HepG2 (cell line): ENCODE results near the gene DPM1. TPM values are rescaled to one million over a fixed set of nuclear protein-coding genes. Genes with fewer than 3 reads are reported as not detected.
A peak's percentile ranks its signal among the peaks of the same experiment; 100 is the strongest.

Experiments used
- BRCA1 ChIP-seq: sonication (generic); formaldehyde crosslinking; IDR thresholded peaks from 2 replicates; pipeline ENCODE4 v1.4.0; 2020; ENCODE audit warnings: missing genetic modification reagents
- CEBPB ChIP-seq: IDR thresholded peaks from 2 replicates; pipeline ENCODE4 v1.6.1; 2011; ENCODE audit warnings: low read depth, low read length, improper control_type of control experiment, borderline replicate concordance
- FOXK1 ChIP-seq: sonication (generic); formaldehyde crosslinking; IDR thresholded peaks from 2 replicates; pipeline ENCODE4 v1.4.0; 2020; ENCODE audit warnings: low read depth, missing genetic modification reagents, borderline replicate concordance
- NFATC3 ChIP-seq: sonication (generic); formaldehyde crosslinking; IDR thresholded peaks from 2 replicates; pipeline ENCODE4 v1.5.1; 2020; ENCODE audit warnings: mild to moderate bottlenecking, missing genetic modification reagents
- NR2F2 ChIP-seq: IDR thresholded peaks from 2 replicates; pipeline ENCODE4 v1.6.1; 2012; ENCODE audit warnings: low read depth, inconsistent platforms, borderline replicate concordance
- RNF2 ChIP-seq: fragments of 450-650 bp; conservative IDR thresholded peaks from 2 replicates; pipeline ENCODE4 v1.6.1; 2016; ENCODE audit warnings: low read depth
- SRSF9 ChIP-seq: fragments of 200-400 bp; formaldehyde crosslinking; IDR thresholded peaks from 2 replicates; pipeline ENCODE4 v1.6.1; 2018; ENCODE audit warnings: borderline replicate concordance, mild to moderate bottlenecking, low read depth, low read length; ENCODE audit not compliant: insufficient read depth, poor library complexity, severe bottlenecking
- TCF7L2 ChIP-seq: IDR thresholded peaks from 2 replicates; pipeline ENCODE4 v1.6.1; 2011; ENCODE audit warnings: mild to moderate bottlenecking, low read depth, low read length, moderate library complexity
- TGIF2 ChIP-seq: IDR thresholded peaks from 2 replicates; pipeline ENCODE4 v1.6.1; 2016; ENCODE audit warnings: control low read depth, missing compliant biosample characterization
- ZNF234 ChIP-seq: sonication (generic); formaldehyde crosslinking; conservative IDR thresholded peaks from 2 replicates; pipeline ENCODE4 v1.5.1; 2020; ENCODE audit warnings: mild to moderate bottlenecking, missing genetic modification reagents
- ZNF34 ChIP-seq: sonication (generic); formaldehyde crosslinking; IDR thresholded peaks from 2 replicates; pipeline ENCODE4 v1.4.0; 2020; ENCODE audit warnings: mild to moderate bottlenecking, missing genetic modification reagents, borderline replicate concordance
- ZNF484 ChIP-seq: sonication (generic); formaldehyde crosslinking; IDR thresholded peaks from 2 replicates; pipeline ENCODE4 v1.5.1; 2020; ENCODE audit warnings: mild to moderate bottlenecking, low read depth, missing genetic modification reagents, borderline replicate concordance
- ZSCAN12 ChIP-seq: sonication (generic); formaldehyde crosslinking; IDR thresholded peaks from 2 replicates; pipeline ENCODE4 v1.9.0; 2021; ENCODE audit warnings: mild to moderate bottlenecking, missing genetic modification reagents
- polyA plus RNA-seq, 8 experiments: library from polyadenylated mRNA; depleted of rRNA in 3 of 8; stranded (reverse) in 7 of 8; unstranded in 1 of 8; fragments of >200 nt; fragmentation: Illumina TruSeq in 4 of 8; extraction: Trizol in 4 of 8; gene quantifications; 2 replicates each; pipeline versions ENCODE4 v1.2.1 to v1.2.3, GENCODE V29; 2011 to 2016; ENCODE audit warnings: low read depth in 4 of 8, missing spikeins in 1 of 8, mixed read lengths in 1 of 8; ENCODE audit not compliant: insufficient read depth in 1 of 8
- total RNA-seq, 5 experiments: library from RNA; depleted of rRNA; stranded (reverse); fragments of >200 nt; fragmentation: Illumina TruSeq; extraction: Trizol; gene quantifications; 2 replicates each; pipeline ENCODE4 v1.2.3, GENCODE V29; 2016; ENCODE audit warnings: low read depth in 1 of 5
- TF ChIP-seq, protein P1 (sequence below): IDR thresholded peaks from 2 replicates; pipeline ENCODE4 v1.6.1; 2016; ENCODE audit warnings: low read depth, borderline replicate concordance
- TF ChIP-seq, protein P2 (sequence below): sonication (generic); formaldehyde crosslinking; IDR thresholded peaks from 2 replicates; pipeline ENCODE4 v1.8.0; 2022; ENCODE audit warnings: mild to moderate bottlenecking, missing genetic modification reagents, borderline replicate concordance
- TF ChIP-seq, protein P3 (sequence below): sonication (generic); formaldehyde crosslinking; IDR thresholded peaks from 2 replicates; pipeline ENCODE4 v1.4.0; 2020; ENCODE audit warnings: mild to moderate bottlenecking, missing genetic modification reagents
- TF ChIP-seq, protein P4 (sequence below): fragments of 450-650 bp; IDR thresholded peaks from 2 replicates; pipeline ENCODE4 v1.6.1; 2017; ENCODE audit warnings: mild to moderate bottlenecking
- TF ChIP-seq, protein P5 (sequence below), 2 experiments: fragments of 450-650 bp in 1 of 2; sonication (generic) in 1 of 2; formaldehyde crosslinking; IDR thresholded peaks; 2 replicates each; pipeline versions ENCODE4 v1.5.0 to v1.8.0; 2020 to 2022; ENCODE audit warnings: mild to moderate bottlenecking in 1 of 2, missing genetic modification reagents in 1 of 2

Gene DPM1
- total and polyA plus RNA-seq, 2 of the 13 experiments (the other 11 are each of a cell fraction or from before 2014, with no cell fraction given): 83.2 to 161 TPM

DNA sequence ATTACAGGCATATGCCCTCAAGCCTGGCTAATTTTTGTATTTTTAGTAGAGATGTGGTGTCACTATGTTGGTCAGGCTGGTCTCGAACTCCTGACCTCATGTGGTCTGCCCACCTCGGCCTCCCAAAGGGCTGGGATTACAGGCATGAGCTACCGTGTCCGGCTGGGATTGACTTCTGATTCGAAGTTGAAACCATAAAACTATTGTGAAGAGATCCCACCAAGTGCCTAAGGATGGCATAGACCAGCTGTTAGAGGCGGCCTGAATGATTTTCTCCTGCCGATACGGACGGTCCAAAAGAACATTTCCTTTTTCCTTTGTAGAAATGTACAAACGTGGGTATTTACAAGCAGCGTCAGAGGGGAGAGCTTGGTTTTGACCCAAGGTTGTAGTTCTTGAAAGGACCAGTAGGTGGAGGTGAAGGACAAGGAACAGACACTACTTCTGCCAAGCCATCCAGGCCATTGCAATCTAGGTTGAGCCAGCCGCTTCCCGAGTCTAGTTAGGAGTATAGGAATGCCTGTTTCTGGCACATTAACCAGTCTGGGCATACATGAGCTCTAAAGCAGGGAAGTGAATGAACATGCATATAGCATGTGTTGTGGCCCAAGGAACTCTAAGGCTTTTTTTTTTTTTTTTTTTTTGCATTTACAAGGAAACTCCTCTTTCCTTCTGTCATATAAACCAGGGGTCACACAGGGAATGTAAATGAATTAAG, 29.3 kb upstream of the DPM1 start (continued):
- TF ChIP-seq SRSF9 (no peak), ZNF484 (CRISPR knock-in tag) (no peak), BRCA1 (CRISPR knock-in tag) (no peak), NFATC3 (CRISPR knock-in tag) (no peak), NR2F2 (no peak), ZNF34 (no peak), FOXK1 (peak; percentile 50; the same call in 1 of the 2 replicates), CEBPB (no peak), TCF7L2 (no peak), TGIF2 (CRISPR knock-in tag) (no peak), ZNF234 (CRISPR knock-in tag) (no peak), RNF2 (0 out of 2 replicates have a peak, but pooled peaks have one; percentile 31), ZSCAN12 (CRISPR knock-in tag) (no peak)
- TF ChIP-seq, protein P1, sequence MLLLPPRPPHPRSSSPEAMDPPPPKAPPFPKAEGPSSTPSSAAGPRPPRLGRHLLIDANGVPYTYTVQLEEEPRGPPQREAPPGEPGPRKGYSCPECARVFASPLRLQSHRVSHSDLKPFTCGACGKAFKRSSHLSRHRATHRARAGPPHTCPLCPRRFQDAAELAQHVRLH (CRISPR knock-in tag): no peak
- TF ChIP-seq, protein P2, sequence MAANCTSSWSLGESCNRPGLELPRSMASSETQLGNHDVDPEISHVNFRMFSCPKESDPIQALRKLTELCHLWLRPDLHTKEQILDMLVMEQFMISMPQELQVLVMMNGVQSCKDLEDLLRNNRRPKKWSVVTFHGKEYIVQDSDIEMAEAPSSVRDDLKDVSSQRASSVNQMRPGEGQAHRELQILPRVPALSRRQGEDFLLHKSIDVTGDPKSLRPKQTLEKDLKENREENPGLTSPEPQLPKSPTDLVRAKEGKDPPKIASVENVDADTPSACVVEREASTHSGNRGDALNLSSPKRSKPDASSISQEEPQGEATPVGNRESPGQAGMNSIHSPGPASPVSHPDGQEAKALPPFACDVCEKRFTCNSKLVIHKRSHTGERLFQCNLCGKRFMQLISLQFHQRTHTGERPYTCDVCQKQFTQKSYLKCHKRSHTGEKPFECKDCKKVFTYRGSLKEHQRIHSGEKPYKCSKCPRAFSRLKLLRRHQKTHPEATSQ (CRISPR knock-in tag): no peak
- TF ChIP-seq, protein P3, sequence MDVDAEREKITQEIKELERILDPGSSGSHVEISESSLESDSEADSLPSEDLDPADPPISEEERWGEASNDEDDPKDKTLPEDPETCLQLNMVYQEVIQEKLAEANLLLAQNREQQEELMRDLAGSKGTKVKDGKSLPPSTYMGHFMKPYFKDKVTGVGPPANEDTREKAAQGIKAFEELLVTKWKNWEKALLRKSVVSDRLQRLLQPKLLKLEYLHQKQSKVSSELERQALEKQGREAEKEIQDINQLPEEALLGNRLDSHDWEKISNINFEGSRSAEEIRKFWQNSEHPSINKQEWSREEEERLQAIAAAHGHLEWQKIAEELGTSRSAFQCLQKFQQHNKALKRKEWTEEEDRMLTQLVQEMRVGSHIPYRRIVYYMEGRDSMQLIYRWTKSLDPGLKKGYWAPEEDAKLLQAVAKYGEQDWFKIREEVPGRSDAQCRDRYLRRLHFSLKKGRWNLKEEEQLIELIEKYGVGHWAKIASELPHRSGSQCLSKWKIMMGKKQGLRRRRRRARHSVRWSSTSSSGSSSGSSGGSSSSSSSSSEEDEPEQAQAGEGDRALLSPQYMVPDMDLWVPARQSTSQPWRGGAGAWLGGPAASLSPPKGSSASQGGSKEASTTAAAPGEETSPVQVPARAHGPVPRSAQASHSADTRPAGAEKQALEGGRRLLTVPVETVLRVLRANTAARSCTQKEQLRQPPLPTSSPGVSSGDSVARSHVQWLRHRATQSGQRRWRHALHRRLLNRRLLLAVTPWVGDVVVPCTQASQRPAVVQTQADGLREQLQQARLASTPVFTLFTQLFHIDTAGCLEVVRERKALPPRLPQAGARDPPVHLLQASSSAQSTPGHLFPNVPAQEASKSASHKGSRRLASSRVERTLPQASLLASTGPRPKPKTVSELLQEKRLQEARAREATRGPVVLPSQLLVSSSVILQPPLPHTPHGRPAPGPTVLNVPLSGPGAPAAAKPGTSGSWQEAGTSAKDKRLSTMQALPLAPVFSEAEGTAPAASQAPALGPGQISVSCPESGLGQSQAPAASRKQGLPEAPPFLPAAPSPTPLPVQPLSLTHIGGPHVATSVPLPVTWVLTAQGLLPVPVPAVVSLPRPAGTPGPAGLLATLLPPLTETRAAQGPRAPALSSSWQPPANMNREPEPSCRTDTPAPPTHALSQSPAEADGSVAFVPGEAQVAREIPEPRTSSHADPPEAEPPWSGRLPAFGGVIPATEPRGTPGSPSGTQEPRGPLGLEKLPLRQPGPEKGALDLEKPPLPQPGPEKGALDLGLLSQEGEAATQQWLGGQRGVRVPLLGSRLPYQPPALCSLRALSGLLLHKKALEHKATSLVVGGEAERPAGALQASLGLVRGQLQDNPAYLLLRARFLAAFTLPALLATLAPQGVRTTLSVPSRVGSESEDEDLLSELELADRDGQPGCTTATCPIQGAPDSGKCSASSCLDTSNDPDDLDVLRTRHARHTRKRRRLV: no peak
- TF ChIP-seq, protein P4, sequence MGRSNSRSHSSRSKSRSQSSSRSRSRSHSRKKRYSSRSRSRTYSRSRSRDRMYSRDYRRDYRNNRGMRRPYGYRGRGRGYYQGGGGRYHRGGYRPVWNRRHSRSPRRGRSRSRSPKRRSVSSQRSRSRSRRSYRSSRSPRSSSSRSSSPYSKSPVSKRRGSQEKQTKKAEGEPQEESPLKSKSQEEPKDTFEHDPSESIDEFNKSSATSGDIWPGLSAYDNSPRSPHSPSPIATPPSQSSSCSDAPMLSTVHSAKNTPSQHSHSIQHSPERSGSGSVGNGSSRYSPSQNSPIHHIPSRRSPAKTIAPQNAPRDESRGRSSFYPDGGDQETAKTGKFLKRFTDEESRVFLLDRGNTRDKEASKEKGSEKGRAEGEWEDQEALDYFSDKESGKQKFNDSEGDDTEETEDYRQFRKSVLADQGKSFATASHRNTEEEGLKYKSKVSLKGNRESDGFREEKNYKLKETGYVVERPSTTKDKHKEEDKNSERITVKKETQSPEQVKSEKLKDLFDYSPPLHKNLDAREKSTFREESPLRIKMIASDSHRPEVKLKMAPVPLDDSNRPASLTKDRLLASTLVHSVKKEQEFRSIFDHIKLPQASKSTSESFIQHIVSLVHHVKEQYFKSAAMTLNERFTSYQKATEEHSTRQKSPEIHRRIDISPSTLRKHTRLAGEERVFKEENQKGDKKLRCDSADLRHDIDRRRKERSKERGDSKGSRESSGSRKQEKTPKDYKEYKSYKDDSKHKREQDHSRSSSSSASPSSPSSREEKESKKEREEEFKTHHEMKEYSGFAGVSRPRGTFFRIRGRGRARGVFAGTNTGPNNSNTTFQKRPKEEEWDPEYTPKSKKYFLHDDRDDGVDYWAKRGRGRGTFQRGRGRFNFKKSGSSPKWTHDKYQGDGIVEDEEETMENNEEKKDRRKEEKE: no peak
- TF ChIP-seq, protein P5, sequence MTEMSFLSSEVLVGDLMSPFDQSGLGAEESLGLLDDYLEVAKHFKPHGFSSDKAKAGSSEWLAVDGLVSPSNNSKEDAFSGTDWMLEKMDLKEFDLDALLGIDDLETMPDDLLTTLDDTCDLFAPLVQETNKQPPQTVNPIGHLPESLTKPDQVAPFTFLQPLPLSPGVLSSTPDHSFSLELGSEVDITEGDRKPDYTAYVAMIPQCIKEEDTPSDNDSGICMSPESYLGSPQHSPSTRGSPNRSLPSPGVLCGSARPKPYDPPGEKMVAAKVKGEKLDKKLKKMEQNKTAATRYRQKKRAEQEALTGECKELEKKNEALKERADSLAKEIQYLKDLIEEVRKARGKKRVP (CRISPR knock-in tag; IDR thresholded peaks at IDR 0.05): no peak
